Activated CD8-positive, alpha-beta T cell treated with anti-CD3 and anti-CD28 coated beads for 36 hours (primary cell): ENCODE measurements around the gene PPRC1. TPM values are rescaled to one million over a fixed set of nuclear protein-coding genes. Genes with fewer than 3 reads are reported as not detected.

Source experiments
- ATAC-seq: fragments of 200-7000 bp; cut with Tn5 transposase; one replicate; pipeline ENCODE4 v1.10.0; 2021; ENCODE audit warnings: mild to moderate bottlenecking, moderate library complexity
- CTCF ChIA-PET: fragments of 350-600 bp; sonication (Branson Sonifier 250); formaldehyde crosslinking; loops from one replicate; lab custom pipeline; 2021; ENCODE audit warnings: antibody characterized with exemption; lab: Charles Lee
- POLR2A ChIA-PET: fragments of 350-600 bp; sonication (Branson Sonifier 250); formaldehyde crosslinking; loops from one replicate; lab custom pipeline; 2021; ENCODE audit warnings: antibody characterized with exemption; lab: Charles Lee
- DNase-seq: peaks from one replicate; pipeline ENCODE4 v3.0.0-alpha.2; 2020
- H3K27ac Mint-ChIP-seq: one replicate; pipeline ENCODE4 v1.8.0; 2021; ENCODE audit warnings: mild to moderate bottlenecking, mixed read lengths
- H3K27me3 Mint-ChIP-seq: one replicate; pipeline ENCODE4 v1.8.0; 2021; ENCODE audit warnings: mixed read lengths
- H3K36me3 Mint-ChIP-seq: one replicate; pipeline ENCODE4 v1.8.0; 2021; ENCODE audit warnings: low read depth, mixed read lengths
- H3K4me1 Mint-ChIP-seq: one replicate; pipeline ENCODE4 v1.8.0; 2021; ENCODE audit warnings: low read depth, mixed read lengths
- H3K4me3 Mint-ChIP-seq: one replicate; pipeline ENCODE4 v1.8.0; 2021; ENCODE audit warnings: mild to moderate bottlenecking, moderate library complexity, mixed read lengths
- H3K9me3 Mint-ChIP-seq: one replicate; pipeline ENCODE4 v1.8.0; 2021; ENCODE audit warnings: mixed read lengths
- CTCF ChIP-seq: fragments of 200-600 bp; IDR thresholded peaks from one replicate; pipeline ENCODE4 v1.8.0; 2022; ENCODE audit warnings: antibody characterized with exemption, mild to moderate bottlenecking
- intact Hi-C: fragments of 100-400 bp; cut with micrococcal nuclease; formaldehyde crosslinking; loops from one replicate; pipeline ENCODE4 v1.10.0; 2022
- total RNA-seq, 2 experiments: library from RNA; stranded (reverse); gene quantifications; one replicate each; pipeline ENCODE4 v1.2.3, GENCODE V29; 2021

The PPRC1 gene
- total RNA-seq, 2 experiments from 2014 or later, result 68.6 to 72.2 TPM

- DNase-seq (no peak), ATAC-seq (no peak)
- no peak for TF ChIP-seq CTCF
- intact Hi-C loops, result no loop called here
- Mint-ChIP-seq H3K4me3 (peak overlapping the region; percentile 67), H3K9me3 (no peaks in the 10 kb centered on the region), H3K4me1 (peaks cover 57% of the 10 kb centered on the region), H3K27ac (peak overlapping the region; percentile 64), H3K36me3 (peaks cover 89% of the 10 kb centered on the region), H3K27me3 (no peaks in the 10 kb centered on the region)
- ChIA-PET POLR2A (interaction anchor here (0.9 to 12.5 kb wide), 8 partner anchors 7 to 277 kb away, joined by 3 to 250 read pairs (median 11); partner anchors contain the start of gene LDB1), CTCF (interaction anchor here (0.6 to 7.6 kb wide), 3 partner anchors 14 to 239 kb away, joined by 3 to 88 read pairs (median 4); no protein-coding TSS in a partner anchor)
Measured at GRCh38 chr10:102154466-102155116, 21.8 kb downstream of the PPRC1 start.

GRCh38 chr10:102157224-102157623, 24.4 kb downstream of the PPRC1 start:
- Mint-ChIP-seq H3K27ac (peak overlapping the region; percentile 66), H3K27me3 (no peaks in the 10 kb centered on the region), H3K36me3 (peaks cover 92% of the 10 kb centered on the region), H3K9me3 (no peaks in the 10 kb centered on the region), H3K4me3 (peak overlapping the region; percentile 5), H3K4me1 (peaks cover 50% of the 10 kb centered on the region)
- DNase-seq (no peak), ATAC-seq (no peak)
- POLR2A ChIA-PET, result interaction anchor here (0.7 to 4.0 kb wide), 9 partner anchors 10 to 354 kb away, joined by 3 to 31 read pairs (median 6); no protein-coding TSS in a partner anchor
- intact Hi-C loops, result no loop called here
- CTCF ChIA-PET, result interaction anchor here (1.0 to 7.6 kb wide), 4 partner anchors 11 to 242 kb away, joined by 4 to 88 read pairs (median 6); no protein-coding TSS in a partner anchor
- TF ChIP-seq CTCF, result no peak

- CTCF ChIA-PET, result interaction anchor here (2.5 to 7.6 kb wide), 2 partner anchors 10 to 71 kb away, joined by 12 to 88 read pairs; no protein-coding TSS in a partner anchor
- Mint-ChIP-seq H3K9me3 (no peaks in the 10 kb centered on the region), H3K27me3 (no peaks in the 10 kb centered on the region), H3K4me3 (no peak overlapping the region), H3K27ac (no peak overlapping the region), H3K4me1 (peaks cover 44% of the 10 kb centered on the region), H3K36me3 (peaks cover 86% of the 10 kb centered on the region)
- DNase-seq (no peak), ATAC-seq (no peak)
- intact Hi-C loops, result no loop called here
- TF ChIP-seq CTCF, result no peak
- POLR2A ChIA-PET, result interaction anchor here (0.7 to 4.0 kb wide), 7 partner anchors 11 to 331 kb away, joined by 3 to 31 read pairs (median 5); partner anchors contain the start of gene LDB1
Measured at GRCh38 chr10:102159051-102159597, 26.3 kb downstream of the PPRC1 start.

GRCh38 chr10:102159831-102160230, 27.0 kb downstream of the PPRC1 start:
- no peak for TF ChIP-seq CTCF
- Mint-ChIP-seq H3K27ac (peak overlapping the region; percentile 38), H3K9me3 (no peaks in the 10 kb centered on the region), H3K4me1 (peaks cover 37% of the 10 kb centered on the region), H3K4me3 (no peak overlapping the region), H3K36me3 (peaks cover 78% of the 10 kb centered on the region), H3K27me3 (no peaks in the 10 kb centered on the region)
- intact Hi-C loops, result no loop called here
- no peak for ATAC-seq
- no peak for DNase-seq
- ChIA-PET CTCF (interaction anchor here (0.7 to 7.6 kb wide), 4 partner anchors 9 to 319 kb away, joined by 3 to 88 read pairs (median 8); no protein-coding TSS in a partner anchor), POLR2A (interaction anchor here (0.6 to 4.0 kb wide), 13 partner anchors 10 to 303 kb away, joined by 3 to 31 read pairs (median 3); partner anchors contain the start of genes FBXL15 and LDB1)
